Upper lobe of right lung (tissue), 1 donor: ENCODE measurements around the gene CAMK1D. TPM values are rescaled to one million over a fixed set of nuclear protein-coding genes. Genes with fewer than 3 reads are reported as not detected.

Source experiments
- ATAC-seq: fragments of 200-7000 bp; cut with Tn5 transposase; one replicate; pipeline ENCODE4 v1.9.1; 2020; ENCODE audit warnings: mild to moderate bottlenecking, moderate library complexity
- DNase-seq: peaks from one replicate; pipeline ENCODE4 v3.0.0-alpha.2; 2020
- H3K27ac ChIP-seq: fragments of 200-600 bp; one replicate; pipeline ENCODE4 v1.8.0; 2022
- H3K27me3 ChIP-seq: fragments of 200-600 bp; one replicate; pipeline ENCODE4 v1.8.0; 2022; ENCODE audit warnings: mild to moderate bottlenecking
- H3K36me3 ChIP-seq: fragments of 200-600 bp; one replicate; pipeline ENCODE4 v1.8.0; 2022
- H3K4me1 ChIP-seq: fragments of 200-600 bp; one replicate; pipeline ENCODE4 v1.8.0; 2022
- H3K4me3 ChIP-seq: fragments of 200-600 bp; one replicate; pipeline ENCODE4 v1.8.0; 2022; ENCODE audit warnings: mild to moderate bottlenecking
- H3K9me3 ChIP-seq: fragments of 200-600 bp; one replicate; pipeline ENCODE4 v1.8.0; 2022
- CTCF ChIP-seq: fragments of 200-600 bp; IDR thresholded peaks from one replicate; pipeline ENCODE4 v1.8.0; 2022; ENCODE audit warnings: antibody characterized with exemption
- intact Hi-C: fragments of 100-400 bp; cut with DNase I; formaldehyde crosslinking; loops from one replicate; pipeline ENCODE4 v1.11.0; 2022
- total RNA-seq: library from RNA; stranded (reverse); fragmentation: NEBNext Ultra II Directional; extraction: Animal tissue kit (Norgen Biotek cat#: 25700); gene quantifications from one replicate; pipeline ENCODE4 v1.2.1, GENCODE V29; 2021
- donor health status: DM: no; HTN: yes; CAD: no; lungs with severe emphysema.

Gene CAMK1D
- total RNA-seq, 1 donor from 2014 or later = 17.1 TPM

- intact Hi-C loops = no loop called here
- no peak for ATAC-seq
- TF ChIP-seq CTCF = no peak
These were observed 114.1 kb downstream of the CAMK1D start for GRCh38 chr10:12463459-12463838.

GRCh38 chr10:12465385-12466136 lies 116.2 kb downstream of the CAMK1D start:
- Histone ChIP-seq H3K9me3 (no peaks in the 10 kb centered on the region), H3K27ac (no peak overlapping the region), H3K4me1 (no peaks in the 10 kb centered on the region), H3K27me3 (no peaks in the 10 kb centered on the region), H3K4me3 (no peak overlapping the region), H3K36me3 (no peaks in the 10 kb centered on the region)
- intact Hi-C loops = no loop called here
- DNase-seq (no peak), ATAC-seq (no peak)
- no peak for TF ChIP-seq CTCF

More at GRCh38 chr10:12463459-12463838, 114.1 kb downstream of the CAMK1D start:
- Histone ChIP-seq H3K36me3 (no peaks in the 10 kb centered on the region), H3K27me3 (no peaks in the 10 kb centered on the region), H3K27ac (no peak overlapping the region), H3K4me1 (no peaks in the 10 kb centered on the region), H3K9me3 (no peaks in the 10 kb centered on the region), H3K4me3 (no peak overlapping the region)
- no peak for DNase-seq

GRCh38 chr10:12466704-12467305 lies 117.5 kb downstream of the CAMK1D start:
- no peak for TF ChIP-seq CTCF
- no peak overlapping the region for H3K27ac ChIP-seq
- intact Hi-C loops = no loop called here
- DNase-seq (no peak), ATAC-seq (no peak)
- no peaks in the 10 kb centered on the region for H3K9me3 ChIP-seq
- H3K27me3 ChIP-seq = no peaks in the 10 kb centered on the region
- H3K4me1 ChIP-seq = no peaks in the 10 kb centered on the region
- H3K36me3 ChIP-seq = no peaks in the 10 kb centered on the region
- H3K4me3 ChIP-seq = no peak overlapping the region

GRCh38 chr10:12469345-12469744 lies 120.0 kb downstream of the CAMK1D start:
- no peak for TF ChIP-seq CTCF
- Histone ChIP-seq H3K9me3 (no peaks in the 10 kb centered on the region), H3K36me3 (no peaks in the 10 kb centered on the region), H3K4me1 (no peaks in the 10 kb centered on the region), H3K27me3 (no peaks in the 10 kb centered on the region), H3K4me3 (no peak overlapping the region), H3K27ac (no peak overlapping the region)
- ATAC-seq (no peak), DNase-seq (no peak)
- intact Hi-C loops = no loop called here

- intact Hi-C loops = no loop called here
- Histone ChIP-seq H3K4me1 (no peaks in the 10 kb centered on the region), H3K27ac (no peak overlapping the region), H3K27me3 (no peaks in the 10 kb centered on the region), H3K36me3 (no peaks in the 10 kb centered on the region), H3K9me3 (no peaks in the 10 kb centered on the region), H3K4me3 (no peak overlapping the region)
- no peak for ATAC-seq
- DNase-seq = no peak
- TF ChIP-seq CTCF = no peak
These were observed 121.4 kb downstream of the CAMK1D start for GRCh38 chr10:12470719-12471118.
